CD14-positive monocyte (primary cell): ENCODE measurements around the gene SMTNL2. TPM values are rescaled to one million over a fixed set of nuclear protein-coding genes. Genes with fewer than 3 reads are reported as not detected.
"Not testable (repeated sequence)": the region's sequence is repeated elsewhere in the genome, so short reads cannot be mapped to it uniquely, and the experiment has no call there.

ENCODE experiments used
- DNase-seq, 3 donors: peaks; one replicate each; pipeline ENCODE4 v3.0.0-alpha.2; 2011 to 2022
- H2AFZ ChIP-seq: 2 replicates; pipeline ENCODE4 v1.6.0; 2012; ENCODE audit warnings: mild to moderate bottlenecking, low read depth, low read length, inconsistent platforms; ENCODE audit not compliant: insufficient read depth, poor library complexity, severe bottlenecking
- H3K27ac ChIP-seq, 2 donors: 1 replicate in 1 of 2; 2 replicates in 1 of 2; pipeline ENCODE4 v1.5.1; 2012 to 2013; ENCODE audit warnings: low read length in 2 of 2, control low read depth in 1 of 2, inconsistent platforms in 1 of 2, low read depth in 1 of 2, mild to moderate bottlenecking in 1 of 2
- H3K27me3 ChIP-seq, 2 donors: one replicate each; pipeline versions ENCODE4 v1.6.0 to v1.6.1; 2011 to 2013; ENCODE audit warnings: low read length in 2 of 2; ENCODE audit not compliant: control insufficient read depth in 2 of 2, insufficient read depth in 2 of 2
- H3K36me3 ChIP-seq, 2 donors: replicated peaks in 1 of 2; 1 replicate in 1 of 2; 2 replicates in 1 of 2; pipeline versions ENCODE4 v1.5.1 to v1.6.1; 2012 to 2013; ENCODE audit warnings: low read length in 2 of 2, control low read depth in 1 of 2, inconsistent platforms in 1 of 2, mild to moderate bottlenecking in 1 of 2; ENCODE audit not compliant: insufficient read depth in 2 of 2, control insufficient read depth in 1 of 2
- H3K4me1 ChIP-seq, 2 donors: 1 replicate in 1 of 2; 2 replicates in 1 of 2; pipeline versions ENCODE4 v1.5.1 to v1.6.1; 2012 to 2013; ENCODE audit warnings: low read length in 2 of 2, control low read depth in 1 of 2, inconsistent platforms in 1 of 2, mild to moderate bottlenecking in 1 of 2, moderate library complexity in 1 of 2; ENCODE audit not compliant: insufficient read depth in 2 of 2, control insufficient read depth in 1 of 2
- H3K4me2 ChIP-seq: replicated peaks from 2 replicates; pipeline ENCODE3; 2012; ENCODE audit warnings: low read length, moderate library complexity, mild to moderate bottlenecking; ENCODE audit not compliant: poor library complexity, severe bottlenecking; ENCODE audit errors: extremely low read depth
- H3K4me3 ChIP-seq, 3 experiments: fragments of 200-600 bp in 1 of 3; sonication (generic) in 1 of 3; replicated peaks in 1 of 3; 1 replicate in 2 of 3; 2 replicates in 1 of 3; pipeline ENCODE4 v1.5.1; 2011 to 2013; ENCODE audit warnings: low read length in 3 of 3, mild to moderate bottlenecking in 3 of 3, control low read depth in 2 of 3, low read depth in 2 of 3, inconsistent platforms in 1 of 3, moderate library complexity in 1 of 3
- H3K79me2 ChIP-seq: 2 replicates; pipeline ENCODE4 v1.6.0; 2012; ENCODE audit warnings: mild to moderate bottlenecking, control low read depth, inconsistent platforms, low read length, moderate library complexity; ENCODE audit not compliant: insufficient read depth
- H3K9ac ChIP-seq: 2 replicates; pipeline ENCODE4 v1.6.0; 2017; ENCODE audit warnings: low read length, mild to moderate bottlenecking; ENCODE audit not compliant: insufficient read depth, poor library complexity, severe bottlenecking
- H3K9me3 ChIP-seq, 2 donors: replicated peaks in 1 of 2; 1 replicate in 1 of 2; 2 replicates in 1 of 2; pipeline versions ENCODE4 v1.5.1 to v1.6.1; 2012 to 2013; ENCODE audit warnings: low read length in 2 of 2, control low read depth in 1 of 2; ENCODE audit not compliant: control insufficient read depth in 1 of 2, insufficient read depth in 1 of 2
- H4K20me1 ChIP-seq: 2 replicates; pipeline ENCODE4 v1.6.0; 2012; ENCODE audit warnings: mild to moderate bottlenecking, low read length, control low read depth, moderate library complexity; ENCODE audit not compliant: insufficient read depth
- H3K27ac Mint-ChIP-seq, 7 donors: one replicate each; pipeline ENCODE4 v1.8.0; 2020; ENCODE audit warnings: mild to moderate bottlenecking in 7 of 7, mixed read lengths in 7 of 7, moderate library complexity in 6 of 7, inconsistent platforms in 2 of 7
- H3K27me3 Mint-ChIP-seq, 3 donors: one replicate each; pipeline ENCODE4 v1.8.0; 2021 to 2022; ENCODE audit warnings: low read depth in 3 of 3, mild to moderate bottlenecking in 3 of 3, mixed read lengths in 3 of 3, moderate library complexity in 3 of 3, inconsistent platforms in 1 of 3
- H3K36me3 Mint-ChIP-seq, 2 donors: one replicate each; pipeline ENCODE4 v1.8.0; 2020; ENCODE audit warnings: mixed read lengths in 2 of 2, inconsistent platforms in 1 of 2, mild to moderate bottlenecking in 1 of 2
- H3K4me1 Mint-ChIP-seq: one replicate; pipeline ENCODE4 v1.8.0; 2020; ENCODE audit warnings: mild to moderate bottlenecking, mixed read lengths
- H3K4me3 Mint-ChIP-seq, 2 donors: one replicate each; pipeline ENCODE4 v1.8.0; 2020; ENCODE audit warnings: mild to moderate bottlenecking in 2 of 2, mixed read lengths in 2 of 2, moderate library complexity in 1 of 2
- H3K9me3 Mint-ChIP-seq, 7 donors: one replicate each; pipeline ENCODE4 v1.8.0; 2020 to 2022; ENCODE audit warnings: mixed read lengths in 7 of 7, mild to moderate bottlenecking in 6 of 7, moderate library complexity in 6 of 7, inconsistent platforms in 2 of 7
- CTCF ChIP-seq: fragments of 200-600 bp; IDR thresholded peaks from one replicate; pipeline ENCODE4 v1.8.0; 2022; ENCODE audit warnings: antibody characterized with exemption, mild to moderate bottlenecking
- WGBS: methylation state at CpG from one replicate; pipeline ENCODE4 v1.1.5; 2013; ENCODE audit warnings: missing lambda C conversion rate; ENCODE audit not compliant: insufficient coverage; 5-methylcytosine and 5-hydroxymethylcytosine counted together
- intact Hi-C, 2 donors: fragments of 100-400 bp; cut with micrococcal nuclease; formaldehyde crosslinking; loops; one replicate each; pipeline versions ENCODE4 v1.15.0 to v1.15.1; 2023
- polyA plus RNA-seq, 3 donors: library from polyadenylated mRNA; depleted of rRNA in 1 of 3; unstranded in 2 of 3; stranded (reverse) in 1 of 3; fragments of 300-500 nt in 2 of 3; fragments of >200 nt in 1 of 3; fragmentation: Illumina TruSeq in 2 of 3; gene quantifications; 1 replicate in 2 of 3; 2 replicates in 1 of 3; pipeline ENCODE4 v1.2.3, GENCODE V29; 2012 to 2021

Gene SMTNL2
- polyA plus RNA-seq, 3 donors, result 0.08 TPM; not detected in 2

- Mint-ChIP-seq H3K4me3 (no peak overlapping the region), H3K4me1 (peaks cover 30% of the 10 kb centered on the region), H3K27me3 (peaks cover 2 to 12% (median 3%) of the 10 kb centered on the region in 3 donors), H3K27ac (no peak overlapping the region), H3K9me3 (peaks cover 3 to 8% (median 6%) of the 10 kb centered on the region in 7 donors), H3K36me3 (no peaks in the 10 kb centered on the region)
- intact Hi-C loops, result no loop called here
- H3K36me3 ChIP-seq, result no peaks in the 10 kb centered on the region
- peaks cover 0 to 5% of the 10 kb centered on the region in 2 donors for H3K9me3 ChIP-seq
- no peak for DNase-seq
- no peak overlapping the region for H3K9ac ChIP-seq
- TF ChIP-seq CTCF, result no peak
- no peak overlapping the region for H3K27ac ChIP-seq
- 100% methylated on average over 1 of the region's 5 CpGs for WGBS
- no peaks in the 10 kb centered on the region for H3K27me3 ChIP-seq
- no peaks in the 10 kb centered on the region for H4K20me1 ChIP-seq
- H3K4me2 ChIP-seq, result no peak overlapping the region
- H3K4me1 ChIP-seq, result peaks cover 18 to 27% of the 10 kb centered on the region in 2 donors
- no peak overlapping the region for H3K4me3 ChIP-seq
- no peak overlapping the region for H2AFZ ChIP-seq
- no peaks in the 10 kb centered on the region for H3K79me2 ChIP-seq
These were observed 68.7 kb downstream of the SMTNL2 start for GRCh38 chr17:4652997-4653396.

- H3K27ac Mint-ChIP-seq, H3K9ac ChIP-seq, H3K9me3 Mint-ChIP-seq, H3K79me2 ChIP-seq, H3K4me1 Mint-ChIP-seq, H4K20me1 ChIP-seq, H3K4me3 ChIP-seq, H3K9me3 ChIP-seq, H3K4me1 ChIP-seq, H3K27ac ChIP-seq, DNase-seq, H3K27me3 ChIP-seq, H2AFZ ChIP-seq, H3K36me3 Mint-ChIP-seq, H3K4me2 ChIP-seq, intact Hi-C loops, H3K36me3 ChIP-seq, H3K4me3 Mint-ChIP-seq: not testable (repeated sequence)
- H3K27me3 Mint-ChIP-seq, result peaks cover 3 to 15% (median 3%) of the 10 kb centered on the region in 3 donors
- 100% methylated on average over 4 of the region's 7 CpGs for WGBS
These were observed 71.6 kb downstream of the SMTNL2 start for GRCh38 chr17:4655933-4656332.
